OCI-LY7 (cell line): ENCODE results near the gene SEMA4D. TPM values are rescaled to one million over a fixed set of nuclear protein-coding genes. Genes with fewer than 3 reads are reported as not detected.

ENCODE experiments used
- BruUV-seq: library from RNA; stranded (reverse); fragments of 400-500 nt; replicated peaks from 2 replicates; lab custom pipeline; 2021; lab: Mats Ljungman, UMichigan
- CTCF ChIA-PET: fragments of 300-600 bp; sonication (Branson Sonifier 250); formaldehyde crosslinking; loops from one replicate; lab custom pipeline; 2022; ENCODE audit warnings: antibody characterized with exemption; ENCODE audit not compliant: unreplicated experiment; lab: Charles Lee
- POLR2A ChIA-PET: fragments of 300-600 bp; sonication (Branson Sonifier 250); formaldehyde crosslinking; loops from one replicate; lab custom pipeline; 2022; ENCODE audit warnings: antibody characterized with exemption; lab: Charles Lee
- DNase-seq: peaks from one replicate; pipeline ENCODE4 v3.0.0-alpha.2; 2015; ENCODE audit warnings: low spot score
- H2AFZ ChIP-seq: fragments of 200-600 bp; sonication (generic), shearing (Covaris generic); 2 replicates; pipeline ENCODE4 v1.6.1; 2014; ENCODE audit warnings: mild to moderate bottlenecking, antibody characterized with exemption, low read length, moderate library complexity
- H3K27ac ChIP-seq: fragments of 200-600 bp; sonication (generic); 2 replicates; pipeline ENCODE4 v1.5.1; 2014; ENCODE audit warnings: mixed run types, low read depth, mild to moderate bottlenecking, moderate library complexity, low read length, inconsistent platforms; ENCODE audit not compliant: poor library complexity, severe bottlenecking
- H3K36me3 ChIP-seq: fragments of 200-600 bp; sonication (generic); 2 replicates; pipeline ENCODE4 v1.6.1; 2014; ENCODE audit warnings: mild to moderate bottlenecking, antibody characterized with exemption, low read length, moderate library complexity, mixed read lengths; ENCODE audit not compliant: insufficient read depth
- H3K4me1 ChIP-seq: fragments of 200-600 bp; sonication (generic); 2 replicates; pipeline ENCODE4 v1.5.1; 2014; ENCODE audit warnings: mild to moderate bottlenecking, low read length; ENCODE audit not compliant: insufficient read depth, poor library complexity, severe bottlenecking
- H3K4me2 ChIP-seq: fragments of 200-600 bp; sonication (generic); 2 replicates; pipeline ENCODE4 v1.6.1; 2014; ENCODE audit warnings: mild to moderate bottlenecking, low read length
- H3K4me3 ChIP-seq: fragments of 200-600 bp; sonication (generic); 2 replicates; pipeline ENCODE4 v1.5.1; 2014; ENCODE audit warnings: mild to moderate bottlenecking, low read depth, low read length; ENCODE audit not compliant: poor library complexity, severe bottlenecking
- H3K79me2 ChIP-seq: fragments of 200-600 bp; sonication (generic); 2 replicates; pipeline ENCODE4 v1.6.1; 2016; ENCODE audit warnings: low read depth, mild to moderate bottlenecking, low read length, moderate library complexity, mixed read lengths; ENCODE audit not compliant: insufficient read depth
- H3K9me2 ChIP-seq: fragments of 200-600 bp; sonication (generic); 2 replicates; pipeline ENCODE4 v1.6.1; 2016; ENCODE audit warnings: mild to moderate bottlenecking, low read length, mixed read lengths; ENCODE audit not compliant: insufficient read depth
- H3K9me3 ChIP-seq: fragments of 200-600 bp; sonication (generic); 2 replicates; pipeline ENCODE4 v1.6.1; 2014; ENCODE audit warnings: mild to moderate bottlenecking, mixed run types, low read length, mixed read lengths
- H4K20me1 ChIP-seq: fragments of 200-600 bp; sonication (generic); 2 replicates; pipeline ENCODE4 v1.6.1; 2014; ENCODE audit warnings: mild to moderate bottlenecking, antibody characterized with exemption, low read length, moderate library complexity, mixed read lengths; ENCODE audit not compliant: insufficient read depth
- CTCF ChIP-seq: fragments of 200-600 bp; sonication (generic); conservative IDR thresholded peaks from 2 replicates; pipeline ENCODE4 v1.5.1; 2014; ENCODE audit warnings: mild to moderate bottlenecking, antibody characterized with exemption, low read length, moderate library complexity, mixed read lengths
- EZH2phosphoT487 ChIP-seq: fragments of 200-600 bp; sonication (generic); IDR thresholded peaks from 2 replicates; pipeline ENCODE4 v1.6.1; 2018; ENCODE audit warnings: low read depth, borderline replicate concordance, mild to moderate bottlenecking, mixed run types, antibody characterized with exemption, low read length, moderate library complexity, mixed read lengths
- intact Hi-C: fragments of 100-400 bp; cut with micrococcal nuclease; formaldehyde crosslinking; loops from one replicate; pipeline ENCODE4 v1.10.0; 2022; ENCODE audit not compliant: unreplicated experiment
- total RNA-seq, 2 experiments: library from RNA; depleted of rRNA in 1 of 2; stranded (reverse); fragments of >200 nt in 1 of 2; shearing (Covaris generic) in 1 of 2; gene quantifications; 2 replicates each; pipeline ENCODE4 v1.2.3, GENCODE V29; 2014 to 2022

SEMA4D gene
- total RNA-seq, 2 experiments from 2014 or later: 28.5 to 60.5 TPM

- ChIA-PET CTCF (no interaction called here), POLR2A (interaction anchor here (0.9 to 3.4 kb wide), 5 partner anchors 14 to 122 kb away, joined by 4 to 28 read pairs (median 8); no protein-coding TSS in a partner anchor)
- no peaks in the 10 kb centered on the region for H3K9me3 ChIP-seq
- TF ChIP-seq EZH2phosphoT487 (no peak), CTCF (no peak)
- no peak overlapping the region for H3K27ac ChIP-seq
- no peaks in the 10 kb centered on the region for H3K9me2 ChIP-seq
- DNase-seq: no peak
- H3K36me3 ChIP-seq: no peaks in the 10 kb centered on the region
- intact Hi-C loops: no loop called here
- no peak overlapping the region for H2AFZ ChIP-seq
- BruUV-seq: no TSS peak
- H4K20me1 ChIP-seq: no peaks in the 10 kb centered on the region
- H3K4me1 ChIP-seq: peaks cover 64% of the 10 kb centered on the region
- H3K4me3 ChIP-seq: no peak overlapping the region
- H3K79me2 ChIP-seq: no peaks in the 10 kb centered on the region
- no peak overlapping the region for H3K4me2 ChIP-seq
These were observed 26.0 kb upstream of the SEMA4D start for GRCh38 chr9:89523948-89524347.

- Histone ChIP-seq H2AFZ (peak overlapping the region; percentile 76; the same call in 1 of the 2 replicates), H3K79me2 (no peaks in the 10 kb centered on the region), H3K27ac (peak overlapping the region; percentile 82), H3K36me3 (no peaks in the 10 kb centered on the region), H3K9me3 (no peaks in the 10 kb centered on the region), H3K4me3 (peak overlapping the region; percentile 54), H3K4me1 (peaks cover 73% of the 10 kb centered on the region), H4K20me1 (no peaks in the 10 kb centered on the region), H3K9me2 (no peaks in the 10 kb centered on the region), H3K4me2 (peak overlapping the region; percentile 79)
- CTCF ChIA-PET: interaction anchor here (1.0 kb wide), 1 partner anchor 26 kb away, joined by 3 read pairs; no protein-coding TSS in a partner anchor
- TF ChIP-seq CTCF (no peak), EZH2phosphoT487 (no peak)
- intact Hi-C loops: loop anchor here (1.0 kb wide), 1 partner anchor 19 kb away; no protein-coding TSS in a partner anchor
- no TSS peak for BruUV-seq
- no peak for DNase-seq
- POLR2A ChIA-PET: interaction anchor here (0.7 to 3.4 kb wide), 9 partner anchors 11 to 208 kb away, joined by 3 to 28 read pairs (median 7); partner anchors contain the start of gene SEMA4D
These were observed 25.0 kb upstream of the SEMA4D start for GRCh38 chr9:89522959-89523285.
